GM12878 (cell line): ENCODE results near the gene PHETA2. TPM values are rescaled to one million over a fixed set of nuclear protein-coding genes. Genes with fewer than 3 reads are reported as not detected.

ENCODE experiments used
- ATAC-seq: fragments of 200-7000 bp; cut with Tn5 transposase; 3 replicates; pipeline ENCODE4 v1.9.1; 2020; ENCODE audit warnings: mild to moderate bottlenecking, moderate library complexity
- BruUV-seq: library from RNA; stranded (reverse); fragments of 400-500 nt; replicated peaks from 2 replicates; lab custom pipeline; 2021; lab: Mats Ljungman, UMichigan
- CTCF ChIA-PET: fragments of 300-600 bp; sonication (Branson Sonifier 250); formaldehyde crosslinking; extraction: SDS; loops from one replicate; lab custom pipeline; 2021; ENCODE audit warnings: inconsistent platforms; lab: Yijun Ruan, JAX
- POLR2A ChIA-PET: fragments of 350-600 bp; formaldehyde crosslinking; extraction: SDS; loops from one replicate; lab custom pipeline; 2021; ENCODE audit warnings: inconsistent platforms; lab: Charles Lee
- RAD21 ChIA-PET: fragments of 300-600 bp; sonication (Branson Sonifier 250); formaldehyde crosslinking; loops from one replicate; lab custom pipeline; 2023; ENCODE audit warnings: antibody characterized with exemption; ENCODE audit not compliant: unreplicated experiment; lab: Charles Lee
- SMC1A ChIA-PET: fragments of 300-600 bp; sonication (Branson Sonifier 250); formaldehyde crosslinking; loops from one replicate; lab custom pipeline; 2023; ENCODE audit not compliant: unreplicated experiment, uncharacterized antibody; lab: Charles Lee
- DNase-seq: peaks from one replicate; pipeline ENCODE4 v3.0.0-alpha.2; 2011; ENCODE audit warnings: low read depth, low spot score
- FAIRE-seq: peaks from 3 replicates; lab custom pipeline; 2011; peaks lifted over from hg19 to GRCh38; lab: Jason Lieb, UNC
- H2AFZ ChIP-seq: 2 replicates; pipeline ENCODE4 v1.6.0; 2011; ENCODE audit warnings: low read depth, low read length, control low read depth; ENCODE audit not compliant: control insufficient read depth
- H3K27ac ChIP-seq: 2 replicates; pipeline ENCODE4 v1.5.1; 2011; ENCODE audit warnings: control low read depth; ENCODE audit not compliant: control insufficient read depth, insufficient read depth
- H3K27me3 ChIP-seq, 2 experiments: replicated peaks in 1 of 2; 2 replicates each; pipeline versions ENCODE4 v1.6.0 to v1.6.1; 2011; ENCODE audit warnings: low read length in 1 of 2; ENCODE audit not compliant: control insufficient read depth in 2 of 2, insufficient read depth in 2 of 2
- H3K36me3 ChIP-seq, 2 experiments: 2 replicates each; pipeline ENCODE4 v1.5.1; 2011; ENCODE audit warnings: low read length in 1 of 2; ENCODE audit not compliant: control insufficient read depth in 2 of 2, insufficient read depth in 2 of 2
- H3K4me1 ChIP-seq: 2 replicates; pipeline ENCODE4 v1.6.1; 2011; ENCODE audit warnings: mild to moderate bottlenecking, low read length, moderate library complexity, mixed read lengths; ENCODE audit not compliant: control insufficient read depth, insufficient read depth
- H3K4me2 ChIP-seq: 2 replicates; pipeline ENCODE4 v1.6.0; 2011; ENCODE audit warnings: control low read depth; ENCODE audit not compliant: control insufficient read depth, insufficient read depth
- H3K4me3 ChIP-seq: fragments of 200-600 bp; sonication (generic); 2 replicates; pipeline ENCODE4 v1.5.1; 2016
- H3K79me2 ChIP-seq: 2 replicates; pipeline ENCODE4 v1.6.0; 2011; ENCODE audit warnings: low read length; ENCODE audit not compliant: control insufficient read depth, insufficient read depth
- H3K9ac ChIP-seq: 2 replicates; pipeline ENCODE4 v1.8.0; 2011; ENCODE audit warnings: low read length, control low read depth, mixed read lengths; ENCODE audit not compliant: control insufficient read depth, insufficient read depth
- H3K9me3 ChIP-seq: replicated peaks from 3 replicates; pipeline ENCODE4 v1.5.1; 2011; ENCODE audit warnings: mild to moderate bottlenecking, low read length; ENCODE audit not compliant: control insufficient read depth, insufficient read depth
- H4K20me1 ChIP-seq: 2 replicates; pipeline ENCODE4 v1.6.0; 2011; ENCODE audit not compliant: control insufficient read depth, insufficient read depth
- SMARCA5 ChIP-seq: fragments of 450-650 bp; IDR thresholded peaks from 2 replicates; pipeline ENCODE4 v1.6.1; 2017; ENCODE audit warnings: mild to moderate bottlenecking
- ZZZ3 ChIP-seq: IDR thresholded peaks from 2 replicates; pipeline ENCODE4 v1.6.1; 2011; ENCODE audit warnings: low read depth; ENCODE audit not compliant: control insufficient read depth, insufficient read length
- WGBS: methylation state at CpG from one replicate; pipeline ENCODE4 v1.1.6; 2016; ENCODE audit warnings: low lambda C conversion rate; ENCODE audit not compliant: insufficient replicate concordance, insufficient coverage; ENCODE audit errors: missing lambda C conversion rate; 5-methylcytosine and 5-hydroxymethylcytosine counted together
- in situ Hi-C: fragments of 300-500 bp; cut with MboI; formaldehyde crosslinking; loops from 9 replicates; pipeline ENCODE4 v1.14.3; 2018; ENCODE audit warnings: mixed read lengths
- intact Hi-C: fragments of 100-400 bp; cut with micrococcal nuclease; formaldehyde crosslinking; loops from one replicate; pipeline ENCODE4 v1.14.2; 2022; ENCODE audit not compliant: unreplicated experiment
- polyA plus RNA-seq, 11 experiments: library from polyadenylated mRNA; depleted of rRNA in 4 of 11; unstranded in 6 of 11; stranded (reverse) in 5 of 11; fragments of >200 nt; fragmentation: Nextera tagmentation in 4 of 11; fragmentation: Illumina TruSeq in 1 of 11; extraction: Ambion mirVana in 4 of 11; extraction: Trizol in 1 of 11; gene quantifications; 1 replicate in 1 of 11; 2 replicates in 10 of 11; pipeline versions ENCODE4 v1.2.1 to v1.2.3, GENCODE V29; 2011 to 2016; ENCODE audit warnings: inconsistent platforms in 2 of 11, missing spikeins in 2 of 11, low read depth in 1 of 11
- total RNA-seq, 4 experiments: library from RNA; depleted of rRNA in 3 of 4; stranded (reverse); fragments of >200 nt in 3 of 4; fragmentation: Illumina TruSeq in 1 of 4; extraction: Trizol in 1 of 4; gene quantifications; 2 replicates each; pipeline versions ENCODE4 v1.2.1 to v1.2.3, GENCODE V29; 2013 to 2021
- TF ChIP-seq, protein P1 (sequence below): fragments of 450-650 bp; IDR thresholded peaks from 2 replicates; pipeline ENCODE4 v1.6.1; 2016; ENCODE audit warnings: mild to moderate bottlenecking
- TF ChIP-seq, protein P2 (sequence below): fragments of 450-650 bp; IDR thresholded peaks from 2 replicates; pipeline ENCODE4 v1.6.1; 2016; ENCODE audit warnings: mild to moderate bottlenecking, moderate library complexity, borderline replicate concordance

Gene PHETA2
- total and polyA plus RNA-seq, 10 of the 15 experiments (the other 5 are each of a cell fraction or from before 2014, with no cell fraction given) = 0.03 to 3.2 (median 1.7) TPM

DNA sequence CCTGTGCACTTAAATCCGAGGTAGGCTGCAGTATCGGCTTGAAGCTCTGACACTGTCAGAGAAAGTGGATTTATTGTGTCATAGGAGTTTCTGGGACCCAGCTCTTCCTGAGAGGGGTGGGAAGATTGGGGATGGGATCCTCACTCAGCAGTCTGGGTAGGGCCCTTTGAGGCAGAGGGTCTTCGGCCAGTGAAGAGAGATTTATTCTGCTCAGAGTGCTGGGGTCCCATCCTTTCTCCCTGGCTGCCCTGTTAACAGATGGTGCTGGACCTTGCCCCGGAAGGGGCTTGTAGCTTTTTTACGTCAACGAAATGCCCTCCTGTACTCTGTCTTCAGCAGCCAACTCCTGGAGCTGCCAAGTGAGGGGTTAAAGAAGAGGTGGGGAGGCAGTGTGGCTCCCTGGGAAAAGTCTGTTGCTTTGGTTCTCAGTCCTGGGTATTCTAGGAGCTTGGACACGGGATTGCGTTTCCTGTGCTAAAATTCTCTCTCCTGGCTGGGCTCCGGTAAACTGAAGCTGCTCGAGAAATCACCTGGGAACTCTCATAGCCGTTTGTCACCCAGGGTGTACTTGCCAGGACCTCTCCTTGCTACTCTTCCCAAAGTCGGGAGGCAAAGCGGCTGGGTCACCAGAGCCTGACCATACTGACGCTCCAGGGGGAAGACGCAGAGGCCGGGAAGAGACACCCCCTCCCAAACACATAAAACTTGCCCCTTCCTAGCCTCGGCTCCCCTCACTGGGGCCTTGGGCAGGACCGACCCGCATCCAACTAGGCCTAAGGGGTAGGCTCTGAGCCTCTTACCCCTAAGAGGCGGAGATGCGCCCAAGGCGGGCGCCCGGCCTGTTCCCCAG is 4.6 kb downstream of the PHETA2 start:
- no peak for DNase-seq
- intact Hi-C loops = loop anchor here (2.0 kb wide), 1 partner anchor 48 kb away; no protein-coding TSS in a partner anchor
- BruUV-seq = TSS peak; percentile 95
- ChIA-PET POLR2A (interaction anchor here (0.7 to 3.9 kb wide), 6 partner anchors 9 to 159 kb away, joined by 3 to 47 read pairs (median 5); partner anchors contain the start of genes CENPM, NAGA and NDUFA6), SMC1A (interaction anchor here (1.2 to 3.5 kb wide), 2 partner anchors 12 to 111 kb away, joined by 3 to 29 read pairs; partner anchors contain the start of gene NDUFA6), CTCF (interaction anchor here (0.5 to 1.0 kb wide), 4 partner anchors 16 to 255 kb away, joined by 4 read pairs; no protein-coding TSS in a partner anchor), RAD21 (interaction anchor here (0.8 to 3.3 kb wide), 6 partner anchors 9 to 395 kb away, joined by 3 to 32 read pairs (median 4); partner anchors contain the start of genes CENPM, NAGA and NDUFA6)
- Histone ChIP-seq H3K36me3 (peaks cover 2 to 9% of the 10 kb centered on the region in 2 experiments; a peak in 2 of 4 replicates), H2AFZ (peak overlapping the region; percentile 88), H3K9me3 (no peaks in the 10 kb centered on the region), H3K79me2 (peaks cover 22% of the 10 kb centered on the region), H3K4me1 (peaks cover 14% of the 10 kb centered on the region), H4K20me1 (no peaks in the 10 kb centered on the region), H3K4me2 (peak overlapping the region; percentile 85), H3K27ac (peak overlapping the region; percentile 90), H3K27me3 (no peaks in the 10 kb centered on the region), H3K4me3 (peak overlapping the region; percentile 81), H3K9ac (peak overlapping the region; percentile 90)
- ATAC-seq = peak; percentile 20; the same call in 2 of the 3 replicates
- TF ChIP-seq, protein P1, sequence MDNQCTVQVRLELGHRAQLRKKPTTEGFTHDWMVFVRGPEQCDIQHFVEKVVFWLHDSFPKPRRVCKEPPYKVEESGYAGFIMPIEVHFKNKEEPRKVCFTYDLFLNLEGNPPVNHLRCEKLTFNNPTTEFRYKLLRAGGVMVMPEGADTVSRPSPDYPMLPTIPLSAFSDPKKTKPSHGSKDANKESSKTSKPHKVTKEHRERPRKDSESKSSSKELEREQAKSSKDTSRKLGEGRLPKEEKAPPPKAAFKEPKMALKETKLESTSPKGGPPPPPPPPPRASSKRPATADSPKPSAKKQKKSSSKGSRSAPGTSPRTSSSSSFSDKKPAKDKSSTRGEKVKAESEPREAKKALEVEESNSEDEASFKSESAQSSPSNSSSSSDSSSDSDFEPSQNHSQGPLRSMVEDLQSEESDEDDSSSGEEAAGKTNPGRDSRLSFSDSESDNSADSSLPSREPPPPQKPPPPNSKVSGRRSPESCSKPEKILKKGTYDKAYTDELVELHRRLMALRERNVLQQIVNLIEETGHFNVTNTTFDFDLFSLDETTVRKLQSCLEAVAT = peak; percentile 87
- TF ChIP-seq, protein P2, sequence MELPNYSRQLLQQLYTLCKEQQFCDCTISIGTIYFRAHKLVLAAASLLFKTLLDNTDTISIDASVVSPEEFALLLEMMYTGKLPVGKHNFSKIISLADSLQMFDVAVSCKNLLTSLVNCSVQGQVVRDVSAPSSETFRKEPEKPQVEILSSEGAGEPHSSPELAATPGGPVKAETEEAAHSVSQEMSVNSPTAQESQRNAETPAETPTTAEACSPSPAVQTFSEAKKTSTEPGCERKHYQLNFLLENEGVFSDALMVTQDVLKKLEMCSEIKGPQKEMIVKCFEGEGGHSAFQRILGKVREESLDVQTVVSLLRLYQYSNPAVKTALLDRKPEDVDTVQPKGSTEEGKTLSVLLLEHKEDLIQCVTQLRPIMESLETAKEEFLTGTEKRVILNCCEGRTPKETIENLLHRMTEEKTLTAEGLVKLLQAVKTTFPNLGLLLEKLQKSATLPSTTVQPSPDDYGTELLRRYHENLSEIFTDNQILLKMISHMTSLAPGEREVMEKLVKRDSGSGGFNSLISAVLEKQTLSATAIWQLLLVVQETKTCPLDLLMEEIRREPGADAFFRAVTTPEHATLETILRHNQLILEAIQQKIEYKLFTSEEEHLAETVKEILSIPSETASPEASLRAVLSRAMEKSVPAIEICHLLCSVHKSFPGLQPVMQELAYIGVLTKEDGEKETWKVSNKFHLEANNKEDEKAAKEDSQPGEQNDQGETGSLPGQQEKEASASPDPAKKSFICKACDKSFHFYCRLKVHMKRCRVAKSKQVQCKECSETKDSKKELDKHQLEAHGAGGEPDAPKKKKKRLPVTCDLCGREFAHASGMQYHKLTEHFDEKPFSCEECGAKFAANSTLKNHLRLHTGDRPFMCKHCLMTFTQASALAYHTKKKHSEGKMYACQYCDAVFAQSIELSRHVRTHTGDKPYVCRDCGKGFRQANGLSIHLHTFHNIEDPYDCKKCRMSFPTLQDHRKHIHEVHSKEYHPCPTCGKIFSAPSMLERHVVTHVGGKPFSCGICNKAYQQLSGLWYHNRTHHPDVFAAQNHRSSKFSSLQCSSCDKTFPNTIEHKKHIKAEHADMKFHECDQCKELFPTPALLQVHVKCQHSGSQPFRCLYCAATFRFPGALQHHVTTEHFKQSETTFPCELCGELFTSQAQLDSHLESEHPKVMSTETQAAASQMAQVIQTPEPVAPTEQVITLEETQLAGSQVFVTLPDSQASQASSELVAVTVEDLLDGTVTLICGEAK = peak; percentile 51; the same call in 1 of the 2 replicates
- TF ChIP-seq SMARCA5 = 0 out of 2 replicates have a peak, but pooled peaks have one; percentile 48
- no peak for TF ChIP-seq ZZZ3
- 60% methylated on average over 23 of the region's 24 CpGs for WGBS
- no peak for FAIRE-seq
- in situ Hi-C loops = no loop called here
